Measurements from ENCODE around the gene NIT1. TPM values are rescaled to one million over a fixed set of nuclear protein-coding genes. Genes with fewer than 3 reads are reported as not detected.
A peak's percentile ranks its signal among the peaks of the same experiment; 100 is the strongest.

The NIT1 gene
- total and polyA plus RNA-seq, 2 donors (not counting 1 experiment from before 2014, with no cell fraction given) = 53.5 to 61.0 TPM

DNA sequence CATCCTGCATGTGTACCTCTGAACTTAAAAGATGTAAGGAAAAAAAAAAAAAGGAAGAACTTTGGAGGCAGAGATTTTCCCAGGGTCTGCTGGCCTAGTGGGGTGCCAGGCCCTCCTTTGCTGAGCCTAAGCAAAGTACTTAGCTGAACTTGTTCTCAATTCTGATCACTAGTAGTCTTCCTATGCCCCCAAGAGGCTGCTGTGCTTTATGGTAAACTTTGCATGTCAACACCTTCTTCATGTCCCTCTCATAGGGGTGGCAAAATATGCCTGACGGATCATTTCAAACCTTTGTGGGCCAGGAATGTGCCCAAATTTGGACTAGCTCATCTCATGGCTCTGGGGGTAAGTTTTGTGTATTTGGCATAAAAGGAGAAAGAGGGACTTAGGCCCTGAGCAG, 40.0 kb downstream of the NIT1 start:
- H3K27me3 Mint-ChIP-seq = no peaks in the 10 kb centered on the region
- no peak overlapping the region for H3K27ac ChIP-seq (ENCODE audit: low read length in 2 of 2)
- no peak overlapping the region for H3K9ac ChIP-seq (ENCODE audit: low read length)
- peaks cover 0 to 28% of the 10 kb centered on the region in 2 experiments for H3K36me3 ChIP-seq (replicated peaks in 1 of 2; ENCODE audit: control extremely low read depth in 1 of 2, control insufficient read depth in 1 of 2, extremely low read depth in 1 of 2, insufficient read depth in 2 of 2, low read length in 1 of 2)
- H3K4me2 ChIP-seq (replicated peaks; ENCODE audit: low read depth, low read length, poor library complexity, severe bottlenecking) = no peak overlapping the region
- ChIA-PET POLR2A (interaction anchor here (1.6 to 2.0 kb wide), 2 partner anchors 8 to 19 kb away, joined by 4 to 7 read pairs; partner anchors contain the start of gene PPOX), CTCF (interaction anchor here (0.6 to 2.0 kb wide), 10 partner anchors 8 to 224 kb away, joined by 3 to 6 read pairs (median 4); partner anchors contain the start of genes NDUFS2 and PPOX)
- H3K27me3 ChIP-seq (replicated peaks in 1 of 4; ENCODE audit: control extremely low read depth in 1 of 4, control insufficient read depth in 3 of 4, insufficient read depth in 4 of 4, low read length in 3 of 4) = no peaks in the 10 kb centered on the region
- H3K4me3 ChIP-seq (ENCODE audit: control extremely low read depth in 1 of 5, extremely low read depth in 1 of 5, insufficient read depth in 1 of 5, low read depth in 2 of 5, low read length in 4 of 5) = no peak overlapping the region
- peaks cover 57% of the 10 kb centered on the region for H3K4me1 Mint-ChIP-seq
- H3K79me2 ChIP-seq (ENCODE audit: control insufficient read depth, insufficient read depth, low read length) = peaks cover 42% of the 10 kb centered on the region
- 89% methylated on average over 1 of the region's 1 CpG for WGBS (ENCODE audit: insufficient coverage)
- peak overlapping the region; percentile 93 for H3K27ac Mint-ChIP-seq
- no peaks in the 10 kb centered on the region for H3K9me3 Mint-ChIP-seq (ENCODE audit: insufficient read depth)
- peaks cover 0 to 3% (median 0%) of the 10 kb centered on the region in 3 donors for H3K9me3 ChIP-seq (ENCODE audit: control extremely low read depth in 1 of 3, control insufficient read depth in 2 of 3, insufficient read depth in 1 of 3, low read length in 2 of 3)
- intact Hi-C loops (cut with micrococcal nuclease) = loop anchor here (10.0 kb wide), 1 partner anchor 813 kb away; the partner anchor contains the start of genes COPA and NCSTN
- peaks cover 34 to 39% of the 10 kb centered on the region in 2 donors for H3K4me1 ChIP-seq (ENCODE audit: control insufficient read depth in 2 of 2, insufficient read depth in 2 of 2, low read length in 2 of 2)
- peak overlapping the region; percentile 92 for H3K4me3 Mint-ChIP-seq
- no peak for DNase-seq
- ATAC-seq (ENCODE audit: low read depth) = no peak
- TF ChIP-seq, protein P1, sequence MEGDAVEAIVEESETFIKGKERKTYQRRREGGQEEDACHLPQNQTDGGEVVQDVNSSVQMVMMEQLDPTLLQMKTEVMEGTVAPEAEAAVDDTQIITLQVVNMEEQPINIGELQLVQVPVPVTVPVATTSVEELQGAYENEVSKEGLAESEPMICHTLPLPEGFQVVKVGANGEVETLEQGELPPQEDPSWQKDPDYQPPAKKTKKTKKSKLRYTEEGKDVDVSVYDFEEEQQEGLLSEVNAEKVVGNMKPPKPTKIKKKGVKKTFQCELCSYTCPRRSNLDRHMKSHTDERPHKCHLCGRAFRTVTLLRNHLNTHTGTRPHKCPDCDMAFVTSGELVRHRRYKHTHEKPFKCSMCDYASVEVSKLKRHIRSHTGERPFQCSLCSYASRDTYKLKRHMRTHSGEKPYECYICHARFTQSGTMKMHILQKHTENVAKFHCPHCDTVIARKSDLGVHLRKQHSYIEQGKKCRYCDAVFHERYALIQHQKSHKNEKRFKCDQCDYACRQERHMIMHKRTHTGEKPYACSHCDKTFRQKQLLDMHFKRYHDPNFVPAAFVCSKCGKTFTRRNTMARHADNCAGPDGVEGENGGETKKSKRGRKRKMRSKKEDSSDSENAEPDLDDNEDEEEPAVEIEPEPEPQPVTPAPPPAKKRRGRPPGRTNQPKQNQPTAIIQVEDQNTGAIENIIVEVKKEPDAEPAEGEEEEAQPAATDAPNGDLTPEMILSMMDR (IDR thresholded peaks at IDR 0.05) = no peak
- TF ChIP-seq EZH2 (IDR thresholded peaks at IDR 0.05; ENCODE audit: borderline replicate concordance, insufficient read depth, low read depth, low read length, poor library complexity, severe bottlenecking) = no peak
- H4K20me1 ChIP-seq (ENCODE audit: control insufficient read depth, insufficient read depth, low read length, poor library complexity, severe bottlenecking) = no peaks in the 10 kb centered on the region
- no peak overlapping the region for H2AFZ ChIP-seq (ENCODE audit: insufficient read depth, low read depth, low read length, poor library complexity, severe bottlenecking)
